ENCODE data around the gene EML4.
"Not testable (repeated sequence)": the region's sequence is repeated elsewhere in the genome, so short reads cannot be mapped to it uniquely, and the experiment has no call there.

EML4 gene

GRCh38 chr2:42172020-42172419 is 2.9 kb downstream of the EML4 start:
- no peak for DNase-seq

- no peak for DNase-seq
Observed at GRCh38 chr2:42172566-42172965, 3.4 kb downstream of the EML4 start.

- DNase-seq: not testable (repeated sequence)
Observed at GRCh38 chr2:42173467-42173866, 4.3 kb downstream of the EML4 start.

- no peak for DNase-seq
Observed at GRCh38 chr2:42176992-42177738, 8.0 kb downstream of the EML4 start.

- DNase-seq: no peak
Observed at GRCh38 chr2:42178335-42178734, 9.2 kb downstream of the EML4 start.

GRCh38 chr2:42180300-42180699 is 11.1 kb downstream of the EML4 start:
- no peak for DNase-seq

GRCh38 chr2:42182654-42183308 is 13.6 kb downstream of the EML4 start:
- DNase-seq: no peak

GRCh38 chr2:42183775-42184174 is 14.6 kb downstream of the EML4 start:
- no peak for DNase-seq

GRCh38 chr2:42184346-42184745 is 15.2 kb downstream of the EML4 start:
- DNase-seq: no peak

- no peak for DNase-seq
Observed at GRCh38 chr2:42185220-42185921, 16.2 kb downstream of the EML4 start.

- no peak for DNase-seq
Observed at GRCh38 chr2:42186366-42186765, 17.2 kb downstream of the EML4 start.

GRCh38 chr2:42186945-42187632 is 17.9 kb downstream of the EML4 start:
- DNase-seq: no peak

GRCh38 chr2:42187886-42188285 is 18.7 kb downstream of the EML4 start:
- no peak for DNase-seq

GRCh38 chr2:42189235-42189566 is 20.0 kb downstream of the EML4 start:
- DNase-seq: no peak

- DNase-seq: no peak
Observed at GRCh38 chr2:42190191-42190590, 21.0 kb downstream of the EML4 start.

- DNase-seq: no peak
Observed at GRCh38 chr2:42191285-42192009, 22.3 kb downstream of the EML4 start.

- no peak for DNase-seq
Observed at GRCh38 chr2:42192010-42192373, 22.8 kb downstream of the EML4 start.

- no peak for DNase-seq
Observed at GRCh38 chr2:42192652-42193566, 23.8 kb downstream of the EML4 start.

GRCh38 chr2:42193722-42194187 is 24.6 kb downstream of the EML4 start:
- no peak for DNase-seq

- DNase-seq: no peak
Observed at GRCh38 chr2:42194428-42194827, 25.3 kb downstream of the EML4 start.

GRCh38 chr2:42195559-42195958 is 26.4 kb downstream of the EML4 start:
- DNase-seq: no peak

GRCh38 chr2:42196070-42196402 is 26.9 kb downstream of the EML4 start:
- no peak for DNase-seq

Data from NCI-H1436 (cell line).